ENCODE results near the gene ZFR2.

The ZFR2 gene

GRCh38 chr19:3873151-3873550, 4.3 kb upstream of the ZFR2 start:
- no peak for DNase-seq

- DNase-seq: no peak
Observed at GRCh38 chr19:3867971-3868769, 668 bp downstream of the ZFR2 start.

DNA sequence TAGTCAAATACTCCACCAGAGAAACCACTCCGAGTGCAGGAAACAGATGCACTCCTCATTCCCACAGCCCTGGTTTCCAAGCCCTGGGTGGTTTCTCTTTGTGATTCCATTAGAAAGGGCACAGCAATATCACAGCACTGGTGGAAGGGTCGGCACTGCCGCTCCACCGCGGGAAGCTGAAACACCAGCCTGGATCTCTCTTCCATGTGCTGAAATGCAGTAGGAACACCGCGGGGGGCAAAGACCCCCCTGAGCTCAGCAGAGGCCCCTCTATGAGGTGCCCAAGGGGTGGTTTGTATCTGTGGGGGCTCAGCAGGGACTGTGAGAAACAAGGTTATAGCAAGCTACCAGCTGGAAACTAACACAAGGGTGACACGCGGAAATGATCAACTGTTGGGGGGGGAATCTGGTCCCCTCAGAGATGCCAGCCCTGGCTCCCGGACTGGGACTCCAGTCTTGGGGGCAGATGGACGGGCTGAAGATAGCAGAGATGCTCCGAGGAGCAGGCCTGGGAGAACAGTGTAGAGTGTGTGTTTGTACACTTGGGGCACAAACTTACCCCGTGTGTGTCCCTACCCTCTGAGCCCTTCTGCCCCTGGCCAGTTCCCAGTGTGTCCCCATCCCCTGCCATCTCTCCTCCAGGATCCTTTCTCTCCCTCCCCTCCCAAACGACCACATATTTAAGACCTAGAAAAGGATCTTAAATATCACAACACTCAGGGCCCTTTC, 1.8 kb downstream of the ZFR2 start:
- no peak for DNase-seq

- DNase-seq: no peak
Observed at GRCh38 chr19:3863648-3864047, 5.2 kb downstream of the ZFR2 start.

GRCh38 chr19:3862826-3863500, 5.9 kb downstream of the ZFR2 start:
- no peak for DNase-seq

GRCh38 chr19:3860499-3860898, 8.3 kb downstream of the ZFR2 start:
- no peak for DNase-seq

- peak; percentile 12 for DNase-seq
Observed at GRCh38 chr19:3857449-3858003, 11.3 kb downstream of the ZFR2 start.

DNA sequence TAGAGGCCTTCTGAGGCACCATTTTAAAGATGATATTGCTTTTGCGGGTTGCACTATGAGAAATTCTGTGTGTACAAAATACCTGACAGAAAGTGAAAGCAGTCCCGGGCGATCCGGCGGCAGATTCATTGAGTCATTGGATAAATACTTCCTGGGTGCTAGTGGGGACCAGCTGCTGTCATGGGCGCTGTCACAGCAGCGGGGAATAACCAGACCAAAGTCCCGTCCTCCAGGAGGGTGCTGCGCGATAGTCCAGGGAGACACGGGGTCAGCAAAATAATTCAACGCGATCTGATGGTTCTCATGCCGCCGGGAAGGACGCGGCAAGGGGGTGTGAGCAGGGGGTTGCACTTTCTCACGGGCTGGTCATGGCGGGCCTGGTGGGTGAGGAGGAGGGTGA, 13.5 kb downstream of the ZFR2 start:
- no peak for DNase-seq

DNA sequence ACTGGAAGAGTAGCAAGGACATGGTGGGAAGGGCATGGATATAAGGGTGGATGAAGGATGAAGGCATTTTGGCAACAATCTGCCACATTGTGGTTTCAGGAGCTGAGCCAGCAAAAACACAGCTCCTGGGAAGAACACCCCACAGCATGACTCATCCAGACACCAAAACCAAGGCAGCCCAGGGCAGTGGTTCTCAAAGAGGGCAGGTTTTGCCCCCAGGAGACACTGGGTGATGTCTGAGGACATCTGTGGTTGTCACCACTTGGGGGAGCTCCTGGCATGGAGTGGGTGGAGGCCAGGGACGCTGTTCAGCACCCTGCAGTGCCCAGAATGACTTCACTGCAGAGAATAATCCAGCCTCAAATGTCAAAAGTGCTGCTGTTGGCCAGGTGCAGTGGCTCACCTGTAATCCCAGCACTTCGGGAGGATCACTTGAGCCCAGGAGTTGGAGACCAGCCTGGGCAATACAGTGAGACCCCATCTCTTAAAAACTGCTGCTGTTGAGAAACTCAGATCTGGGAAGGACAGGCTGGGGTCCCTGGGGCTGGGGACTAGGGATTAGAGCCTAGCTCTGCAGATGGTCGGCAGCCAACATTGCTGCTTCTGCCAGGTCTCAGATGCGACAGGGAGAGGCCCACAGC, 16.1 kb downstream of the ZFR2 start:
- DNase-seq: peak; percentile 17

- no peak for DNase-seq
Observed at GRCh38 chr19:3852177-3852511, 16.7 kb downstream of the ZFR2 start.

DNA sequence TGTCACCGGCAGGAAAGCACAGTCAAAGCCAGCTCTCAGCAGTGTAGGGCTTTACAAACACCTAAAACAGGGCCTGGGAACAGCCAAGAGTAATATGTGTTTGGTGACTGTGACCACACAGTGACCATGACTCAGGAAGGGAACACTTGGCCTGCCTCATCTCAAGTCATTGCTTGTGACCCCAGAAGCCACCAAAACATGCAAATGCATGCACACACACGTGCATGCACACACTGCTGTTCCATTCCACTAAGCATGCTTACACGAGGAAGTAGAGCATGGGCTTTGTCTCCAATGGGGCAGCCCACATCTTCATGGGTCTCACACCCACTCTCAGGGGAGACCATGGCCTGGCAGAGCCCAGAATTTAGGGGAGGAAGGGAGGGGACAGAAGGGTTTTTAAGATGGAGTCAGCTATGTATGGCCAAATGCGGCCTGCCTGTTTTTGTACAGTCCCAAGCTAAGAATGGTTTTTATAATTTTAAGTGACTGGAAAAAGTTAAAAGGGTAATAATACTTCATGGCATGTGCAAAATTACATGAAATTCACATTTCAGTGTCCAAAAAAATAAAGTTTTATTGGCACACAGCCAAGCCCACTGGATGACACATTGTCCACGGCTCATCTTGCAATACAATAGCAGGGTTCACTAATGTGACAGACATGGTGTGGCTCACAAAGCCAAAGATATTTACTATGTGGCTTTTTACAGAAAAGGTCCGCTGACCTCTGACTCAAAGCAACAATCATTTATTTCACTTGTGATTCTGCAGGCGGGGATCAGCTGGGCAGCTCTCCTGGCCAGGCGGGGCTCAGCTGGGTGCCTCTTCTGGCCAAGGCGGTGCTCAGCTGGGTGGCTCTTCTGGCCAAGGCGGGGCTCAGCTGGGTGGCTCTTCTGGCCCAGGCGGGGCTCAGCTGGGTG, 17.3 kb downstream of the ZFR2 start:
- DNase-seq: no peak

- no peak for DNase-seq
Observed at GRCh38 chr19:3850320-3850972, 18.4 kb downstream of the ZFR2 start.

DNA sequence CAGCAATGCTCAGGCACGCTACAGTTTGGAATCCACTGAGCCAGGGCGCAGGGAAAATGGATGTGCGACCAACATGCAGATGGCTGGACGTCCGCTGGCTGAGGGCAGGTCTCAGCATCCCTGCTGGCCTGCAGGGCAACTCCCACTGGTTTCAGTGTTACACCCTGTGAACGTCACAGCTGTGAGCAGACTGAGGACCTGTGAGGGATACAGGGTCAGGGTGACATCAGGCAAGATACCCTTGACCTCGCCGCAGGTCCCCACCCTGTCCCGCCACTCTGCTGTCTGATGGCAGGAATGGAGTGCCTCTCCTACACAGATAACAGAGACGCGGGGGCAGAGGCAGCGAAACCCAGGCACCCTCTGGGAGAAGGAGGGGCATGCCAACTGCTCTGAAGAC, 19.1 kb downstream of the ZFR2 start:
- DNase-seq: no peak

GRCh38 chr19:3849092-3849491, 19.7 kb downstream of the ZFR2 start:
- DNase-seq: peak; percentile 30

GRCh38 chr19:3844596-3844995, 24.2 kb downstream of the ZFR2 start:
- no peak for DNase-seq

DNA sequence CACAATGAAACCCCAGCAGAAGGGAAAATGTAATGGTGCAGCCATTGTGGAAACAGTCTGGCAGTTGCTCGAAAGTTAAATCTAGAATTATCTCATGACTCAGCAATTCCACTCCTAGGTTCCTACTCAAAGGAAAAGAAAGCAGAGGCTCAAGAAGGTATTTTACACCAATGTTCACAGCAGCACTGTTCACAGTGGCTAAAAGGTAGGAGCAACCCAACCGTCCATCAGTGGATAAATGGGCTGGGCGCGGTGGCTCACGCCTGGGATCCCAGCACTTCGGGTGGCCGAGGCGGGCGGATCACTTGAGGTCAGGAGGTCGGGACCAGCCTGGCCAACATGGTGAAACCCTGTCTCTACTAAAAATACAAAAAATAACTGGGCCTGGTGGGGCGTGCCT, 25.9 kb downstream of the ZFR2 start:
- DNase-seq: no peak

DNA sequence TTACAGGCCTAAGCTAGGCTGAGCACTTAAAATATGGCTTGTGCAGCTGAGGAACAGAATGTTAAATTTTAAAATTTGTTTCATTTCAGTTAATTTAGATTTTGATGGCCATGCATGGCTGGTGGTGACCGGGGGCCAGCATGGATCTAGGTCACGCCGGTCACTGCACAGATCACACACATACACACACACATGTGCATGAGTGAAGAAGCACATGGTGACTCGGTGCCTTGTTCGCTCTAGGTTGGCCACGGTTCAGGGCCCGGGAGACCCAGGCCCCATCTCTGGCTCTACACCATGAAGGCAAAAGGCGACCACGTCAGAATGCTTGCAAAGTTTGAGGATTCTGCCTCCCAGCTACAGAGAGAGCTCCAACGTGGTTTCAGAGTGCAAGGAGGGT, 28.0 kb downstream of the ZFR2 start:
- DNase-seq: no peak

- DNase-seq: no peak
Observed at GRCh38 chr19:3839941-3840340, 28.9 kb downstream of the ZFR2 start.

- no peak for DNase-seq
Observed at GRCh38 chr19:3838661-3839060, 30.2 kb downstream of the ZFR2 start.

GRCh38 chr19:3837922-3838321, 30.9 kb downstream of the ZFR2 start:
- DNase-seq: no peak

GRCh38 chr19:3837332-3837731, 31.5 kb downstream of the ZFR2 start:
- no peak for DNase-seq

- no peak for DNase-seq
Observed at GRCh38 chr19:3836887-3837286, 32.0 kb downstream of the ZFR2 start.

Measured in NCI-H510A treated with DMSO at 0.1 percent for 48 hours (cell line).